ENCODE measurements around the gene DIAPH1. TPM values are rescaled to one million over a fixed set of nuclear protein-coding genes. Genes with fewer than 3 reads are reported as not detected.

Gene DIAPH1
- polyA plus RNA-seq, 1 donor: 22.7 TPM

- no peak for DNase-seq
These were observed 112.2 kb downstream of the DIAPH1 start for GRCh38 chr5:141506381-141507155.

- no peak for DNase-seq
These were observed 114.6 kb downstream of the DIAPH1 start for GRCh38 chr5:141504216-141504615.

- no peak for DNase-seq
These were observed 115.1 kb downstream of the DIAPH1 start for GRCh38 chr5:141503681-141504080.

GRCh38 chr5:141501761-141502160 lies 117.0 kb downstream of the DIAPH1 start:
- no peak for DNase-seq

GRCh38 chr5:141496038-141496437 lies 122.8 kb downstream of the DIAPH1 start:
- no peak for DNase-seq

GRCh38 chr5:141495453-141495811 lies 123.4 kb downstream of the DIAPH1 start:
- no peak for DNase-seq

- DNase-seq: no peak
These were observed 123.9 kb downstream of the DIAPH1 start for GRCh38 chr5:141494761-141495452.

- DNase-seq: no peak
These were observed 125.0 kb downstream of the DIAPH1 start for GRCh38 chr5:141493500-141494422.

GRCh38 chr5:141492168-141492885 lies 126.5 kb downstream of the DIAPH1 start:
- no peak for DNase-seq

GRCh38 chr5:141491323-141492167 lies 127.3 kb downstream of the DIAPH1 start:
- no peak for DNase-seq

- no peak for DNase-seq
These were observed 128.0 kb downstream of the DIAPH1 start for GRCh38 chr5:141490771-141491170.

GRCh38 chr5:141490271-141490670 lies 128.5 kb downstream of the DIAPH1 start:
- DNase-seq: no peak

- no peak for DNase-seq
These were observed 129.0 kb downstream of the DIAPH1 start for GRCh38 chr5:141489841-141490240.

GRCh38 chr5:141488591-141489561 lies 129.9 kb downstream of the DIAPH1 start, which contains the start of gene PCDHGC5:
TSS of gene PCDHGC5 (plus strand) at chr5:141489081. CDS start at chr5:141489241, 160 bp downstream.
- no peak for DNase-seq

- DNase-seq: no peak
These were observed 131.7 kb downstream of the DIAPH1 start for GRCh38 chr5:141487131-141487530.

- DNase-seq: no peak
These were observed 132.7 kb downstream of the DIAPH1 start for GRCh38 chr5:141486091-141486490.

GRCh38 chr5:141485321-141486055 lies 133.3 kb downstream of the DIAPH1 start:
- no peak for DNase-seq

- no peak for DNase-seq
These were observed 134.0 kb downstream of the DIAPH1 start, which contains the start of gene PCDHGC4 for GRCh38 chr5:141484641-141485311. TSS of gene PCDHGC4 (plus strand) at chr5:141485030. CDS start at chr5:141485174, 144 bp downstream.

- no peak for DNase-seq
These were observed 134.5 kb downstream of the DIAPH1 start for GRCh38 chr5:141484310-141484640.

Measured in hindlimb muscle (tissue), 1 donor.